ENCODE data around the gene ZNF268. TPM values are rescaled to one million over a fixed set of nuclear protein-coding genes. Genes with fewer than 3 reads are reported as not detected.

The ZNF268 gene
- total RNA-seq, 1 experiment from 2014 or later = 38.2 TPM

GRCh38 chr12:133172491-133172890 is 8.8 kb upstream of the ZNF268 start:
- H3K79me2 ChIP-seq (ENCODE audit: insufficient read depth, low read length) = no peaks in the 10 kb centered on the region
- no peak overlapping the region for H3K14ac ChIP-seq (ENCODE audit: insufficient read depth, low read length)
- H3K9ac ChIP-seq (ENCODE audit: extremely low read depth, insufficient read length, low read length) = no peak overlapping the region
- no peak for TF ChIP-seq CTCF (conservative IDR thresholded peaks at IDR 0.05)
- H2BK20ac ChIP-seq (ENCODE audit: low read depth, low read length, poor library complexity, severe bottlenecking) = no peak overlapping the region
- no peaks in the 10 kb centered on the region for H3K79me1 ChIP-seq (ENCODE audit: insufficient read depth, low read depth, low read length, poor library complexity, severe bottlenecking)
- H2BK5ac ChIP-seq (ENCODE audit: insufficient read length, low read length) = no peak overlapping the region
- no peak for DNase-seq
- no peak overlapping the region for H4K5ac ChIP-seq (ENCODE audit: insufficient read length, low read depth, low read length)
- H2BK120ac ChIP-seq (ENCODE audit: low read depth, low read length, poor library complexity, severe bottlenecking) = no peak overlapping the region
- no peak overlapping the region for H3K23ac ChIP-seq (ENCODE audit: insufficient read length, low read depth, low read length)
- H3K27ac ChIP-seq (ENCODE audit: insufficient read length, low read depth, low read length) = no peak overlapping the region
- no peak overlapping the region for H3K4me2 ChIP-seq (ENCODE audit: insufficient read depth, insufficient read length, low read length)
- H4K8ac ChIP-seq (replicated peaks; ENCODE audit: insufficient read length, low read depth, low read length) = no peak overlapping the region
- no peak overlapping the region for H3K18ac ChIP-seq (ENCODE audit: insufficient read length, low read depth, low read length)
- no peak overlapping the region for H3K4ac ChIP-seq (ENCODE audit: low read depth, low read length)
- Mint-ChIP-seq H3K27me3 (ENCODE audit: low read depth) (peaks cover 2% of the 10 kb centered on the region; the same call in 1 of the 2 replicates), H3K36me3 (ENCODE audit: insufficient read depth in 1 of 3, low read depth in 3 of 3) (peaks cover 10 to 31% (median 11%) of the 10 kb centered on the region in 3 experiments; a peak in 5 of 7 replicates), H3K4me1 (no peaks in the 10 kb centered on the region), H3K4me3 (no peak overlapping the region), H3K27ac (no peak overlapping the region), H3K9me3 (peaks cover 89 to 91% of the 10 kb centered on the region in 2 experiments)
- H4K20me1 ChIP-seq (ENCODE audit: control insufficient read depth, insufficient read depth, insufficient read length) = no peaks in the 10 kb centered on the region
- no peak overlapping the region for H3T11ph ChIP-seq (ENCODE audit: low read length)
- H3K4me1 ChIP-seq (ENCODE audit: insufficient read depth, low read length) = no peaks in the 10 kb centered on the region
- no peaks in the 10 kb centered on the region for H3K27me3 ChIP-seq (ENCODE audit: insufficient read depth, low read length)
- no peak overlapping the region for H2AK5ac ChIP-seq (ENCODE audit: insufficient read length, low read length)
- no peak overlapping the region for H2BK12ac ChIP-seq (ENCODE audit: insufficient read length, low read depth, low read length)
- no CpG with 5 or more reads among the region's 1 CpG for WGBS (ENCODE audit: extremely low coverage, insufficient read length, low lambda C conversion rate)
- no peaks in the 10 kb centered on the region for H3K23me2 ChIP-seq (ENCODE audit: insufficient read length, low read depth, low read length, poor library complexity, severe bottlenecking)
- no peak overlapping the region for H4K91ac ChIP-seq (ENCODE audit: insufficient read length, low read depth, low read length)
- H3K56ac ChIP-seq (ENCODE audit: insufficient read length, low read depth, low read length) = no peak overlapping the region
- no peak overlapping the region for H2BK15ac ChIP-seq (ENCODE audit: low read depth, low read length)
- no peak overlapping the region for H2AFZ ChIP-seq (ENCODE audit: low read length)
- H3K9me3 ChIP-seq (ENCODE audit: control insufficient read depth, low read depth, low read length) = peaks cover 52% of the 10 kb centered on the region
